OCI-LY1 (cell line): ENCODE measurements around the gene KRTAP20-3.

Experiments
- H2AFZ ChIP-seq: fragments of 200-600 bp; sonication (generic), shearing (Covaris generic); 2 replicates; pipeline ENCODE4 v1.6.0; 2014; ENCODE audit warnings: antibody characterized with exemption, mild to moderate bottlenecking, low read length
- H3F3A ChIP-seq: fragments of 200-600 bp; sonication (generic), shearing (Covaris generic); 2 replicates; pipeline ENCODE4 v1.6.0; 2014; ENCODE audit warnings: mild to moderate bottlenecking, antibody characterized with exemption, low read length, moderate library complexity; ENCODE audit not compliant: insufficient read depth
- H3K27ac ChIP-seq: fragments of 200-600 bp; sonication (generic); 2 replicates; pipeline ENCODE4 v1.5.1; 2014; ENCODE audit warnings: low read length, mixed run types, mild to moderate bottlenecking, low read depth; ENCODE audit not compliant: poor library complexity, severe bottlenecking
- H3K27me3 ChIP-seq: fragments of 200-600 bp; sonication (generic); 2 replicates; pipeline ENCODE4 v1.6.0; 2014; ENCODE audit warnings: antibody characterized with exemption, mild to moderate bottlenecking, low read length, moderate library complexity; ENCODE audit not compliant: insufficient read depth
- H3K36me3 ChIP-seq: fragments of 200-600 bp; sonication (generic); 2 replicates; pipeline ENCODE4 v1.6.1; 2014; ENCODE audit warnings: mild to moderate bottlenecking, antibody characterized with exemption, low read length, moderate library complexity, mixed read lengths; ENCODE audit not compliant: insufficient read depth
- H3K4me1 ChIP-seq: fragments of 200-600 bp; sonication (generic); 2 replicates; pipeline ENCODE4 v1.5.1; 2014; ENCODE audit warnings: mild to moderate bottlenecking, low read length, moderate library complexity; ENCODE audit not compliant: insufficient read depth, severe bottlenecking
- H3K4me2 ChIP-seq: fragments of 200-600 bp; sonication (generic), shearing (Covaris generic); 2 replicates; pipeline ENCODE4 v1.6.1; 2014; ENCODE audit warnings: low read length
- H3K4me3 ChIP-seq: fragments of 200-600 bp; sonication (generic); 2 replicates; pipeline ENCODE4 v1.5.1; 2014; ENCODE audit warnings: low read length, low read depth, mild to moderate bottlenecking, mixed read lengths; ENCODE audit not compliant: poor library complexity, severe bottlenecking
- H3K79me2 ChIP-seq: fragments of 200-600 bp; shearing (Covaris generic); 2 replicates; pipeline ENCODE4 v1.6.1; 2016; ENCODE audit warnings: mixed run types, low read length, mixed read lengths; ENCODE audit not compliant: insufficient read depth
- H3K9ac ChIP-seq: fragments of 200-600 bp; sonication (generic), shearing (Covaris generic); 2 replicates; pipeline ENCODE4 v1.6.1; 2014; ENCODE audit warnings: mild to moderate bottlenecking, low read length, mixed read lengths
- H3K9me2 ChIP-seq: fragments of 200-600 bp; sonication (generic), shearing (Covaris generic); 2 replicates; pipeline ENCODE4 v1.6.1; 2014; ENCODE audit warnings: low read depth, mild to moderate bottlenecking, low read length, mixed read lengths
- H3K9me3 ChIP-seq: fragments of 200-600 bp; shearing (Covaris generic); 2 replicates; pipeline ENCODE4 v1.6.1; 2014; ENCODE audit warnings: low read length, mixed read lengths
- H4K20me1 ChIP-seq: fragments of 200-600 bp; sonication (generic), shearing (Covaris generic); 2 replicates; pipeline ENCODE4 v1.6.0; 2016; ENCODE audit warnings: mild to moderate bottlenecking, low read length; ENCODE audit not compliant: insufficient read depth
- CTCF ChIP-seq: fragments of 200-600 bp; sonication (generic), shearing (Covaris generic); IDR thresholded peaks from 2 replicates; pipeline ENCODE4 v1.5.1; 2017; ENCODE audit warnings: mild to moderate bottlenecking, antibody characterized with exemption, low read length, moderate library complexity, mixed read lengths
- EZH2 ChIP-seq: fragments of 200-600 bp; sonication (generic), shearing (Covaris generic); IDR thresholded peaks from 2 replicates; pipeline ENCODE4 v1.8.0; 2017; ENCODE audit warnings: borderline replicate concordance, mixed run types, mild to moderate bottlenecking, antibody characterized with exemption, low read length, moderate library complexity, mixed read lengths

The KRTAP20-3 gene

GRCh38 chr21:30642564-30642963 lies at the start of gene KRTAP20-3:
Gene KRTAP20-3 (plus strand): TSS chr21:30642864.
- TF ChIP-seq EZH2 (no peak), CTCF (no peak)
- Histone ChIP-seq H4K20me1 (no peaks in the 10 kb centered on the region), H3K4me3 (no peak within 1 kb of the TSS), H3K79me2 (no peaks in the 10 kb centered on the region), H3K27me3 (no peaks in the 10 kb centered on the region), H3K27ac (no peak within 1 kb of the TSS), H3K9ac (no peak within 1 kb of the TSS), H3K9me2 (no peaks in the 10 kb centered on the region), H3K4me1 (no peaks in the 10 kb centered on the region), H3K4me2 (no peak within 1 kb of the TSS), H3K9me3 (no peaks in the 10 kb centered on the region), H3F3A (no peaks in the 10 kb centered on the region), H2AFZ (no peak within 1 kb of the TSS), H3K36me3 (no peaks in the 10 kb centered on the region)

DNA sequence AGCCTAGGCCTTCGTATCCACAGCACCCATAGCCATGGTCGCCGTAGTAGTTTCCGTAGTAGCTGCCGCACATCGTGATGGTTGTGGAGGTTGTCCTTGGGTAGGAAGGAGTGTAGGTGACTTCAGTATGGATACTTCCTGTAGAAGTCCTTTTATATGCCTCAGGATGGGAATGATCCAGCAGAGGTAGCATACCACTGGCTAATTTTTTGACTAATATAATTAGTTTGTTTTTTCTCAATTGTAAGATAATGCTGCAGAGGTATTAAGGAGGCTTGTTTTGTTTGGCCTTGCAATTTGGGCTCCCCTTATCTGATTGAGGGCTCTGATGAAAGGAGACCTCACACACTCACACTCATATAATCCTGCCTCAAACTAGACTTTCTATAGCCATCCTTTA lies 43.9 kb upstream of the KRTAP20-3 start, which contains the start of gene KRTAP6-2:
KRTAP6-2 (minus strand) TSS at position 101 of the 400 bp plus-strand sequence; CDS start at position 73, 28 bp downstream.
- Histone ChIP-seq H3K27me3 (no peaks in the 10 kb centered on the region), H3K27ac (no peak within 1 kb of the TSS)
- TF ChIP-seq CTCF: no peak
- TF ChIP-seq EZH2: no peak

DNA sequence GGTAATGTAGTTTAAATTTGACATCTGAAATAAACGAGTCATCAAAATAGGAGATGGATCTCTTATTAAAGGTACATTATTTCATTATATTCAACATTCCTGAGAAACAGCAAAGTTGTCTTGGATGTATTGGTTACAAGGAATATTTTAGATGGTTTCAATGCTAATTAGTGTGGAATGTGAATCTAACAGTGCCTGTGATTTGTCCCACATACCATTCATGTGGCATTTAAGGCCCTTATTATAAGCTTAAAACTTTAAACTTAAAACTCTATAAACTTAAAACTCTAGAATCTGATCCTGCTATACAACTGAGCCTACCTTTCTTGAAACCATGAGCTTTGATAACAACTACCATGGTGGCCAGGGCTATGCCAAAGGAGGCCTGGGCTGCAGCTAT lies 41.9 kb upstream of the KRTAP20-3 start, which contains the start of gene KRTAP22-1:
KRTAP22-1 (plus strand) TSS at position 301 of the 400 bp plus-strand sequence.
- no peaks in the 10 kb centered on the region for H3K9me2 ChIP-seq
- no peaks in the 10 kb centered on the region for H3K4me1 ChIP-seq
- H2AFZ ChIP-seq: no peak within 1 kb of the TSS
- no peaks in the 10 kb centered on the region for H4K20me1 ChIP-seq
- TF ChIP-seq CTCF (no peak), EZH2 (no peak)
- H3K4me3 ChIP-seq: no peak within 1 kb of the TSS
- no peak within 1 kb of the TSS for H3K9ac ChIP-seq
- H3K9me3 ChIP-seq: no peaks in the 10 kb centered on the region
- H3K36me3 ChIP-seq: no peaks in the 10 kb centered on the region
- H3K27ac ChIP-seq: no peak within 1 kb of the TSS
- no peaks in the 10 kb centered on the region for H3F3A ChIP-seq
- H3K27me3 ChIP-seq: no peaks in the 10 kb centered on the region
- H3K4me2 ChIP-seq: no peak within 1 kb of the TSS
- H3K79me2 ChIP-seq: no peaks in the 10 kb centered on the region

More for the DNA sequence above, 43.9 kb upstream of the KRTAP20-3 start, which contains the start of gene KRTAP6-2:
- no peaks in the 10 kb centered on the region for H4K20me1 ChIP-seq
- H3K9me3 ChIP-seq: no peaks in the 10 kb centered on the region
- H3F3A ChIP-seq: no peaks in the 10 kb centered on the region
- H3K79me2 ChIP-seq: no peaks in the 10 kb centered on the region
- no peak within 1 kb of the TSS for H3K4me3 ChIP-seq
- H3K4me1 ChIP-seq: no peaks in the 10 kb centered on the region
- H3K9me2 ChIP-seq: no peaks in the 10 kb centered on the region
- no peak within 1 kb of the TSS for H2AFZ ChIP-seq
- no peak within 1 kb of the TSS for H3K9ac ChIP-seq
- H3K4me2 ChIP-seq: no peak within 1 kb of the TSS
- no peaks in the 10 kb centered on the region for H3K36me3 ChIP-seq
